NT2/D1 (cell line): ENCODE measurements around the gene ZNF221.

Experiments used
- DNase-seq: peaks from one replicate; pipeline ENCODE4 v3.0.0-alpha.2; 2011; ENCODE audit warnings: low read depth, low spot score
- H3K27me3 ChIP-seq: 2 replicates; pipeline ENCODE4 v1.6.0; 2011; ENCODE audit warnings: mild to moderate bottlenecking; ENCODE audit not compliant: insufficient read length, insufficient read depth
- H3K36me3 ChIP-seq: 2 replicates; pipeline ENCODE4 v1.6.1; 2011; ENCODE audit warnings: mild to moderate bottlenecking, low read length, mixed read lengths; ENCODE audit not compliant: insufficient read depth, insufficient read length
- H3K4me1 ChIP-seq: 2 replicates; pipeline ENCODE4 v1.5.1; 2011; ENCODE audit not compliant: insufficient read depth, insufficient read length
- H3K4me3 ChIP-seq: 2 replicates; pipeline ENCODE4 v1.5.1; 2011; ENCODE audit warnings: low read depth; ENCODE audit not compliant: insufficient read length
- H3K9ac ChIP-seq: 2 replicates; pipeline ENCODE4 v1.6.0; 2011; ENCODE audit warnings: low read depth; ENCODE audit not compliant: insufficient read length
- H3K9me3 ChIP-seq: 2 replicates; pipeline ENCODE4 v1.5.1; 2011; ENCODE audit warnings: mild to moderate bottlenecking, low read length; ENCODE audit not compliant: insufficient read depth
- SUZ12 ChIP-seq: IDR thresholded peaks from 2 replicates; pipeline ENCODE4 v1.6.1; 2011; ENCODE audit not compliant: insufficient read length, insufficient read depth; ENCODE audit errors: extremely low read depth
- YY1 ChIP-seq: IDR thresholded peaks from 2 replicates; pipeline ENCODE4 v1.6.1; 2011; ENCODE audit not compliant: insufficient read length, insufficient read depth
- ZNF274 ChIP-seq: IDR thresholded peaks from 2 replicates; pipeline ENCODE4 v1.6.1; 2011; ENCODE audit warnings: mild to moderate bottlenecking, low read depth, low read length

The ZNF221 gene

DNA sequence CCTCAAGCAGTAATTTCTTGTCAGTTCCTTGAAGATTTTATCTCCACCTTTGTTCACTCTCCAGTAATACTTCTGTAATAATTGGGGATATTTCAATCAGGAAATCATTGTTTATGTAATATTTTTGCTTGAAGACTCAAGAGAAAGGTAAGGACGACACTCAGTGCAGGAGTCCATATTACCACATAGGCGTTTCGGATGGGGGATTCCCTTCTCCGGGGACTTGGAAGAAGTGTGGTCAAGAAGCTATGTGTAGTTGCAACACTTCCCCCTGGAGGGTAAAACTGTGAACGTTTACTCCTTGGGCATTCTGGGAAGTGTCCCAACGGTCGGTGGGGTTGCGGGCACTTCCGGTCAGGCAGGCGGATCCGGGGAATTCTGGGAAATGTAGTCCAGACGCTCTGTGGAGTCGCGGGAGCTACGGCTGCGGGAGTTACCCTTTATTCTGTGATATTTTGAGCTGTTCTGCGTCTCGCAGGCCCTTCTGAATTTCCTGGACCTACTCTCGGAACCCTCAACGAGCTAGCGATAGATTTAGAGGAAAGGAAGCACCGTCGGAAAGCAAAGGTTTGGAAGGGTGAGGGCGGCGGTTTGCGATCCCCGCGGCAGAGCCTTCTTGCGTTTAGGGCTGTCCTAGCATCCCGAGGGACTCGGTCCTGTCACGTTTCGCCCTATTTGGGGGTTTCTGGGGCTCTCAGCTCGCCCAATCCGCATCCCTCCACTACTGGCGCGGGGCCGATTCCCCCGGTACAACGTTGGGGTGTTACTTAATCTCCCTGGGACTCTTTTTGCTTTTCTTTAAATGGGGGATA lies at the start of gene ZNF221:
ZNF221 (plus strand) TSS at position 395 of the 812 bp plus-strand sequence. CDS start 11,499 bp downstream, outside the sequence.
- no peak for TF ChIP-seq ZNF274
- TF ChIP-seq SUZ12: no peak
- TF ChIP-seq YY1: no peak
- DNase-seq: peak; percentile 92
- H3K4me1 ChIP-seq: no peaks in the 10 kb centered on the region
- peak within 1 kb of the TSS; percentile 83 for H3K4me3 ChIP-seq
- H3K9ac ChIP-seq: peak within 1 kb of the TSS; percentile 78
- H3K27me3 ChIP-seq: no peaks in the 10 kb centered on the region
- peaks cover 5% of the 10 kb centered on the region; the same call in 1 of the 2 replicates for H3K9me3 ChIP-seq
- H3K36me3 ChIP-seq: peaks cover 24% of the 10 kb centered on the region

DNA sequence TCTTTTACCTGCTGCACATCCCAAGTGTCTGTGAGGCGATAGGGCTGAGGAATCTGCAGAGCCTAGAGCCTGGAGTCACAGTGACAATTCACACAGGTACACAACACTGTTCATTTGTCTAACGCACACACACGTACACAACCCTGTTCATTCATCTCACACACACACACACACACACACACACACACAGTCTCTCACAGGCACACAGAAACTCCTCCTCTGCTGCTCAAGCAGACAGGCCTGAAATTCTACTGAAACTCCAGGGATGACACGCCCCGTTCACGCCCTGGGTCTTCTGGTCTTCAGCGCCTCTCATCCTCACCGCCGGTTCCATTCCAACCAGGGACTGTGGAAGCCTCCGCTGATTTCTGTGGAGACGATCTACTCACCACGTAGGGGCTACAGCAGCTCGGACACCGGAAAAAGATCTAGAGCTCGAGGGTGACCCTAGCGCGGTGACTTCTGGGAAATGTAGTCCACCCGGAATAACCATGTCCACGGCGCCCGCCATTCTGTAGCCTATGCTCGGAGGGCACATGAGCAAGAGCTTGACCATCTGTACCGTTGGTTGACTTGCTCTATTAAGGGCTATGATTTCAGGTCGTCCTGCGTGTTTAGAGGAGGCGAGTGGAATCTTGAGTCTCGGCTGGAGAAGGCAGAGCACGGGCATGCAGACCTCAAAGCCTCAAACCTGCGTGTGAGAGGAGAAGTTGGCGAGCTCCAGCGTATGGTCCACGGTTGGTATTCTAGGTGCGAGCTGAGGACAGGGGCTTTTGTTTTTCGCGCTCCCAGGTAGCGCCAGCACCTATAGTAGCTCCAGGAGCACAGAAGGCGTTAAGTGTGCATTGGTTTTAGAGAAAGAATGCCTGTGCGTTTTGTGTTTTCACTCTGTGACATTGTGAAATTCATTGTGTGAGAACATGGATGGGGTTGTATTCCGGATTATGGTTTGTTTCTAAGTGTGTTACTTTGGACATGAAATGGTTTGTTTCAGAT lies 49.3 kb upstream of the ZNF221 start:
- Histone ChIP-seq H3K27me3 (no peaks in the 10 kb centered on the region), H3K9me3 (peaks cover 33% of the 10 kb centered on the region; the same call in 1 of the 2 replicates), H3K4me3 (peak overlapping the region; percentile 66), H3K9ac (peak overlapping the region; percentile 67), H3K4me1 (no peaks in the 10 kb centered on the region), H3K36me3 (peaks cover 17% of the 10 kb centered on the region)
- TF ChIP-seq YY1: peak; percentile 66
- TF ChIP-seq SUZ12: no peak
- TF ChIP-seq ZNF274: no peak
- DNase-seq: peak; percentile 66

DNA sequence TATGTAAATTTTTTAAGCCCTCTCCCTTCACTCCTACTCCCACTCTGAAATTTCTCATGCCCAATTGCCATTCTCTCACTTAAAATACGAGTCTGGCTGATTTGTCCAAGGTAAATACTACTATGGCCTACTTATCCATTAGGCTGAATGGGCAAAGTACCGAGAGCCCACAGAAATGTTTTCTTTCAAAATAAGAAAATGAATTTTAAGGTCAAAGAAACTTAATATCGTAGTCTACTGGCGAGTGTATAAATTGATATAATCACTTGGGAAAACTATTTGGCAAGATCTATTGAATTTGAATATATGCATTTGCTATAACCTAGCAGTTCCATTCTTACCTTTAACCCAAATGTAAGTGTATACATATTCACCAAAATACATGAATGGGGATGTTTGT lies 48.6 kb upstream of the ZNF221 start:
- peaks cover 36% of the 10 kb centered on the region; the same call in 1 of the 2 replicates for H3K9me3 ChIP-seq
- peak overlapping the region; percentile 66 for H3K4me3 ChIP-seq
- no peak for DNase-seq
- TF ChIP-seq YY1: no peak
- TF ChIP-seq ZNF274: no peak
- no peak for TF ChIP-seq SUZ12
- H3K4me1 ChIP-seq: no peaks in the 10 kb centered on the region
- H3K36me3 ChIP-seq: peaks cover 20% of the 10 kb centered on the region
- no peaks in the 10 kb centered on the region for H3K27me3 ChIP-seq
- H3K9ac ChIP-seq: no peak overlapping the region

DNA sequence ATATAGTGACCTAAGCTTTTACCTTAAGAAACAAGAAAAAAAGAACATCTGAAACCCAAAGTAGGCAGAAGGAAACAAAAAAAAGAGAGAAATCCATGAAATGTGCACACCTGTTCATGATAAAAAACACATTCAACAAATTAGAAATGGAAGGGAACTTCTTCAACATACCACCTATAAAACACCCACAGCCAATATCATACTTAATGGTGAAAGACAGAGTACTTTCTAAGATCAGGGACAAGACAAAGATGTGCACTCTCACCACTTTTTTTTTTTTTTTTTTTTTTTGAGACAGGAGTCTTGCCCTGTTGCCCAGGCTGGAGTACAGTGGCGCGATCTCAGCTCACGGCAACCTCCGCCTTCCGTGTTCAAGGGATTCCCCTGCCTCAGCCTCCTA lies 45.1 kb upstream of the ZNF221 start:
- Histone ChIP-seq H3K36me3 (peaks cover 34% of the 10 kb centered on the region), H3K4me3 (no peak overlapping the region), H3K27me3 (no peaks in the 10 kb centered on the region), H3K4me1 (no peaks in the 10 kb centered on the region), H3K9me3 (peaks cover 44% of the 10 kb centered on the region), H3K9ac (no peak overlapping the region)
- DNase-seq: no peak
- TF ChIP-seq ZNF274 (no peak), SUZ12 (no peak), YY1 (no peak)

DNA sequence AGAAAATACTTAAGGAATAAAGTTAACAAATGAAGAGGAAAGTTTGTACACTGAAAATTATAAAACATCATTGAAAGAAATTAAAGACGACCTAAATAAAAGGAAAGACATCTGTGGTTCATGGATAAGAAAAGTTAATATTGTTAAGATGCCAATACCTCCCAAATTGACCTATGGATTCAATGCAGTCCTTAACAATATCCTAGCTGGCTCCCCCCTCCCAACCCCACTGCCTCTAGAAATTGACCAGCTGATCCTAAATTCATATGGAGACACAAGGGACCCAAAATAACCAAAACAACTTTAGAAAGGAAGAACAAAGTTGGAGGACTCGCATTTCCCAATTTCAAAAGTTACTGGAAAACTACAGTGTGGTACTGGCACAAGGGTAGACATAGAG lies 44.3 kb upstream of the ZNF221 start:
- Histone ChIP-seq H3K9me3 (peaks cover 53% of the 10 kb centered on the region), H3K4me1 (no peaks in the 10 kb centered on the region), H3K27me3 (no peaks in the 10 kb centered on the region), H3K36me3 (peaks cover 35% of the 10 kb centered on the region), H3K4me3 (no peak overlapping the region), H3K9ac (no peak overlapping the region)
- no peak for DNase-seq
- TF ChIP-seq YY1 (no peak), ZNF274 (no peak), SUZ12 (no peak)

DNA sequence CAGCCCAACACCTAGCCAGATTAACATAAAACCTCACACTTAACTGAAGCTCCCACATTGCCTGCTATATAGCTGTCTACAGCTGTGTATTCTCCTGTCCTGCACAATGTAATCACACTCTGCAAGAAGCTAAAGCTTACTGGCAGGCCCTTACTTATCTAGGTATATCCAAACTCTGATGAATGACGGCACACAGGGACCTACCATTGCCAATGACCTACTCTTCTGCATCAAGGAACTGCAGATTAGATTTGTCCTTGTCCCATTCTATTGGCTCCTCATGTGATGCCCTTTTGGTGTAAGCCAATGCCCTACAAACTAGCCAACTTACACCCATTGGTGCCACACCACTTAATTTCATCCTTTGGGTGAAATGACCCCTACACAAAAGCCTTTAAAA lies 42.4 kb upstream of the ZNF221 start:
- DNase-seq: no peak
- H3K27me3 ChIP-seq: no peaks in the 10 kb centered on the region
- peaks cover 50% of the 10 kb centered on the region for H3K36me3 ChIP-seq
- no peaks in the 10 kb centered on the region for H3K4me1 ChIP-seq
- no peak overlapping the region for H3K4me3 ChIP-seq
- peaks cover 65% of the 10 kb centered on the region for H3K9me3 ChIP-seq
- H3K9ac ChIP-seq: no peak overlapping the region
- TF ChIP-seq YY1: no peak

DNA sequence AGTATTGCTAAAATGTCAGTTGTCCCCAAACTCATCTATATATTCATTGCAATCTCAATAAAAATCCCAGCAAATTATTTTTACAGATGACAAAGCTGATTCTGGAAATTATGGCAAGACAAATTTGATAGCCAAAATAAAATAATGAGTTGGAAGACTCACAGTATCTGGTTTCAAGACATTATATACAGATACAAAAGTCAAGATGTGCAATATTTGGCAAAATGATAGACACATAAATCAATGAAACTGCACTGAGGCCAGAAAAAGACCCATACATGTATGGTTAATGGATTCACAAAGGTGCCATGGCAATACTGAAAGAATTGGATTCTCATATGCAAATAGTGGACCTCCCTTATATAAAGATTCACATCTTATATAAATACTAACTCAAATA lies 40.1 kb upstream of the ZNF221 start:
- H3K9ac ChIP-seq: no peak overlapping the region
- TF ChIP-seq SUZ12 (no peak), ZNF274 (no peak), YY1 (no peak)
- peaks cover 66% of the 10 kb centered on the region for H3K9me3 ChIP-seq
- DNase-seq: no peak
- peaks cover 63% of the 10 kb centered on the region for H3K36me3 ChIP-seq
- no peaks in the 10 kb centered on the region for H3K27me3 ChIP-seq
- no peaks in the 10 kb centered on the region for H3K4me1 ChIP-seq
- H3K4me3 ChIP-seq: no peak overlapping the region
